Osteoblast (primary cell): ENCODE measurements around the gene LRP6. TPM values are rescaled to one million over a fixed set of nuclear protein-coding genes. Genes with fewer than 3 reads are reported as not detected.
A peak's percentile ranks its signal among the peaks of the same experiment; 100 is the strongest.

Experiments
- DNase-seq: peaks from one replicate; pipeline ENCODE4 v3.0.0; 2011; ENCODE audit warnings: low spot score, mixed read lengths; ENCODE audit not compliant: insufficient read length; ENCODE audit errors: missing footprints
- H2AFZ ChIP-seq: 2 replicates; pipeline ENCODE4 v1.6.0; 2011; ENCODE audit warnings: mild to moderate bottlenecking, low read length
- H3K27ac ChIP-seq: 2 replicates; pipeline ENCODE4 v1.5.1; 2011; ENCODE audit warnings: mild to moderate bottlenecking, low read depth, low read length, moderate library complexity
- H3K27me3 ChIP-seq: 2 replicates; pipeline ENCODE4 v1.6.0; 2012; ENCODE audit warnings: mild to moderate bottlenecking, control low read depth, inconsistent platforms, low read length, moderate library complexity; ENCODE audit not compliant: insufficient read depth
- H3K36me3 ChIP-seq: 2 replicates; pipeline ENCODE4 v1.5.1; 2011; ENCODE audit warnings: mild to moderate bottlenecking, low read length, control low read depth, moderate library complexity; ENCODE audit not compliant: insufficient read depth
- H3K4me1 ChIP-seq: 2 replicates; pipeline ENCODE4 v1.5.1; 2011; ENCODE audit warnings: mild to moderate bottlenecking, low read length, control low read depth, moderate library complexity; ENCODE audit not compliant: insufficient read depth
- H3K4me2 ChIP-seq: 2 replicates; pipeline ENCODE4 v1.6.0; 2011; ENCODE audit warnings: mild to moderate bottlenecking, low read length; ENCODE audit not compliant: insufficient read depth
- H3K4me3 ChIP-seq: fragments of 200-600 bp; sonication (generic); 3 replicates; pipeline ENCODE4 v1.5.1; 2012; ENCODE audit warnings: mild to moderate bottlenecking, low read length, inconsistent platforms; ENCODE audit not compliant: insufficient read depth
- H3K79me2 ChIP-seq: 2 replicates; pipeline ENCODE4 v1.6.0; 2012; ENCODE audit warnings: mild to moderate bottlenecking, low read length, control low read depth, inconsistent platforms; ENCODE audit not compliant: insufficient read depth
- H3K9me3 ChIP-seq: 2 replicates; pipeline ENCODE4 v1.5.1; 2011; ENCODE audit warnings: low read depth, low read length, control low read depth
- H4K20me1 ChIP-seq: 2 replicates; pipeline ENCODE4 v1.6.0; 2012; ENCODE audit warnings: mild to moderate bottlenecking, low read length, control low read depth; ENCODE audit not compliant: insufficient read depth
- total RNA-seq: library from RNA; depleted of rRNA; stranded (reverse); fragments of >200 nt; gene quantifications from 2 replicates; pipeline ENCODE4 v1.2.3, GENCODE V29; 2012
- TF ChIP-seq, protein P1 (sequence below): IDR thresholded peaks from 2 replicates; pipeline ENCODE4 v1.5.1; 2011; ENCODE audit warnings: mild to moderate bottlenecking, low read depth, low read length, moderate library complexity; ENCODE audit errors: extremely low read depth

Gene LRP6
- total RNA-seq, 1 donor, result 46.7 TPM

DNA sequence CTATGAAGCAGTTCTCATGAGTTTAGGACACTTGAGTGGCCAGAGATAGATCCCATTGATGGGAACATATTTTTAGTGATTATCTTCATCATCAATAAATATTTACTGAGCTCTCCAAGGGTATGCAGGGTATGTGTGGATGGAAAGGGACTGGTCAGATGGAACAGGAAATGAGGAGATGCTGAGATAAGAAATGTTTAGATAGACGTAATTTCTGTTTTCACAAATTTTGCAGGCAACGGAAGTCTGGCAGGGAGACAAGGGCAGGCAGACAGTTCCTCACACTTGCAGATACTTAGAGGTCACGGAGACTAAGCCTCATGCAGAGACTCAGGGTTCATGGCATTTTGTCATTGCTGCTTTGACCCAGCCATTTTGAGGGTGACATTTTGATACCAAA, 171.8 kb downstream of the LRP6 start:
- Histone ChIP-seq H3K27me3 (no peaks in the 10 kb centered on the region), H3K36me3 (no peaks in the 10 kb centered on the region), H4K20me1 (no peaks in the 10 kb centered on the region), H3K27ac (no peak overlapping the region), H3K4me2 (no peak overlapping the region), H3K4me1 (peaks cover 15% of the 10 kb centered on the region), H3K79me2 (no peaks in the 10 kb centered on the region), H2AFZ (no peak overlapping the region), H3K9me3 (no peaks in the 10 kb centered on the region), H3K4me3 (no peak overlapping the region)
- no peak for DNase-seq
- TF ChIP-seq, protein P1, sequence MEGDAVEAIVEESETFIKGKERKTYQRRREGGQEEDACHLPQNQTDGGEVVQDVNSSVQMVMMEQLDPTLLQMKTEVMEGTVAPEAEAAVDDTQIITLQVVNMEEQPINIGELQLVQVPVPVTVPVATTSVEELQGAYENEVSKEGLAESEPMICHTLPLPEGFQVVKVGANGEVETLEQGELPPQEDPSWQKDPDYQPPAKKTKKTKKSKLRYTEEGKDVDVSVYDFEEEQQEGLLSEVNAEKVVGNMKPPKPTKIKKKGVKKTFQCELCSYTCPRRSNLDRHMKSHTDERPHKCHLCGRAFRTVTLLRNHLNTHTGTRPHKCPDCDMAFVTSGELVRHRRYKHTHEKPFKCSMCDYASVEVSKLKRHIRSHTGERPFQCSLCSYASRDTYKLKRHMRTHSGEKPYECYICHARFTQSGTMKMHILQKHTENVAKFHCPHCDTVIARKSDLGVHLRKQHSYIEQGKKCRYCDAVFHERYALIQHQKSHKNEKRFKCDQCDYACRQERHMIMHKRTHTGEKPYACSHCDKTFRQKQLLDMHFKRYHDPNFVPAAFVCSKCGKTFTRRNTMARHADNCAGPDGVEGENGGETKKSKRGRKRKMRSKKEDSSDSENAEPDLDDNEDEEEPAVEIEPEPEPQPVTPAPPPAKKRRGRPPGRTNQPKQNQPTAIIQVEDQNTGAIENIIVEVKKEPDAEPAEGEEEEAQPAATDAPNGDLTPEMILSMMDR, result no peak

DNA sequence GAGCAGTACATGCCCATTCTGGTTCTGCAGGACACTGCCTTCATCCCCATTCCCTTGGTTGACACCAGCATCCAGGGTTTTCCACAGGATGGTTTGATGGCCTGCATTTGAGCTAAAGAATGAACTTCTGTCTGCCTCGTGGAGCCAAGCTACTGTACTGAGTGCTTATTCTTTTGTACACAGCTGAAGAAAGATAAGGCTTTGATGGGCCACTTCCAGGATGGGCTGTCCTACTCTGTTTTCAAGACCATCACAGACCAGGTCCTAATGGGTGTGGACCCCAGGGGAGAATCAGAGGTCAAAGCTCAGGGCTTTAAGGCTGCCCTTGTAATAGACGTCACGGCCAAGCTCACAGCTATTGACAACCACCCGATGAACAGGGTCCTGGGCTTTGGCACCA, 172.4 kb downstream of the LRP6 start:
- no peak overlapping the region for H2AFZ ChIP-seq
- no peaks in the 10 kb centered on the region for H4K20me1 ChIP-seq
- no peaks in the 10 kb centered on the region for H3K9me3 ChIP-seq
- H3K27ac ChIP-seq, result no peak overlapping the region
- no peak overlapping the region for H3K4me2 ChIP-seq
- no peaks in the 10 kb centered on the region for H3K27me3 ChIP-seq
- no peak for DNase-seq
- peaks cover 15% of the 10 kb centered on the region for H3K4me1 ChIP-seq
- H3K4me3 ChIP-seq, result no peak overlapping the region
- H3K79me2 ChIP-seq, result no peaks in the 10 kb centered on the region
- H3K36me3 ChIP-seq, result no peaks in the 10 kb centered on the region
- TF ChIP-seq, protein P1, result no peak

DNA sequence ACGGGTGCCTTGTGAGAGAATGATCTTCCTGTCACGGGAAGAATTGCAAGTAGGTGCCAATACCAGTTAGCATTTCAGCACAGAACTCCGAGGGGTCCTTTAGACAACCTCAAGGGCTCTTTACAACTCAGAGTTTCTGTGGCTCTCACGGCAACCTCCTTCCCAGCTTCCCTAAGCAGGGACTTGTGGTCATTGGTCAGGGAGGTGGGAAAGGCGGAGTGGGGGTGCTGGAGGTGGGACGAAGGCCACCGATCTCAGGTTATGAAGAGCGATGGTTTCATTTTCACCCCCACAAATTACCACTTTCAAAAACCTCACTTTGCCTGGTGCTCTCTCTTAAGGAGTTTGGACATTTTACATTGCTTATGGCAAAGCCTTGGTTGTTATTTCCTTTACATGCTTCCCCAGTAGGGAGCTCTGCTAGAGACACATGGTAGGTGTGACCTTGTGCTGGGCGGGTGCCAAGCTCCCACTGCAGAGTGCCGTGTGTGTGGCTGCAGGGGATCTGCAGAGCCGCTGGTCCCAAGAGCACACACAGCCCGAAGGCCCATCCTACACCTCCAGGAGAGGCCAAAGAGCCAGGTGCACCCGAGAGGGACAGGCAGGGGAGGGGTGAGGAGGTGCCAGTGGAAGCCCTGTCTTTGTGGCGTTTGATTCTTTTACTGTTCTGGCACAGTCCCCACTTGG, 174.7 kb downstream of the LRP6 start:
- Histone ChIP-seq H3K27ac (no peak overlapping the region), H3K9me3 (no peaks in the 10 kb centered on the region), H4K20me1 (no peaks in the 10 kb centered on the region), H3K36me3 (no peaks in the 10 kb centered on the region), H3K79me2 (no peaks in the 10 kb centered on the region), H3K27me3 (peaks cover 3% of the 10 kb centered on the region), H2AFZ (no peak overlapping the region), H3K4me3 (no peak overlapping the region), H3K4me2 (peak overlapping the region; percentile 34), H3K4me1 (peaks cover 21% of the 10 kb centered on the region)
- DNase-seq, result no peak
- TF ChIP-seq, protein P1, result no peak

DNA sequence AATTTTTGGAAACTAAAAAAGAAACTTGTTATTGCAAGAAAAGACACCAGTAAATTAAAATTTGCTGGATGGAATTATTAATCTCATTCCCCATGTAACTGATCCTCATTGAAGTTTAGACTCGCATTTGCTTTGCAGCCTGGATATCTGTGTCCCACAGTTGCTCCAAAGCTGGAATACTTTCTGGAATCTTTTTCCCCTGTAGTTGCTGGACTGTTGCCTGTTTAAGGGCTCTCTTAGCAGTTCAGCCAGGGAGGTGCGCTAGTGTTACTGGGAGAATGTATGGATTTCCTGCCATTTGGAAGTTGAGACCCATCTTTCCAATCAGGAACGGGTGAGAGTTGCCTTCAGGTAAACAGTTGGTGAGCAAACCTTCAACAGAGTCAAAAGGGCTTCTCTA, 175.8 kb downstream of the LRP6 start:
- Histone ChIP-seq H3K36me3 (no peaks in the 10 kb centered on the region), H3K4me2 (no peak overlapping the region), H4K20me1 (no peaks in the 10 kb centered on the region), H3K9me3 (no peaks in the 10 kb centered on the region), H3K27me3 (peaks cover 5% of the 10 kb centered on the region), H3K79me2 (no peaks in the 10 kb centered on the region), H2AFZ (no peak overlapping the region), H3K4me3 (no peak overlapping the region), H3K4me1 (peaks cover 21% of the 10 kb centered on the region), H3K27ac (no peak overlapping the region)
- TF ChIP-seq, protein P1, result no peak
- no peak for DNase-seq
